Measurements from ENCODE around the gene IGFL3. TPM values are rescaled to one million over a fixed set of nuclear protein-coding genes. Genes with fewer than 3 reads are reported as not detected.
"Not testable (repeated sequence)": the region's sequence is repeated elsewhere in the genome, so short reads cannot be mapped to it uniquely, and the experiment has no call there.

Gene IGFL3
- total RNA-seq, 1 donor, result not detected

DNA sequence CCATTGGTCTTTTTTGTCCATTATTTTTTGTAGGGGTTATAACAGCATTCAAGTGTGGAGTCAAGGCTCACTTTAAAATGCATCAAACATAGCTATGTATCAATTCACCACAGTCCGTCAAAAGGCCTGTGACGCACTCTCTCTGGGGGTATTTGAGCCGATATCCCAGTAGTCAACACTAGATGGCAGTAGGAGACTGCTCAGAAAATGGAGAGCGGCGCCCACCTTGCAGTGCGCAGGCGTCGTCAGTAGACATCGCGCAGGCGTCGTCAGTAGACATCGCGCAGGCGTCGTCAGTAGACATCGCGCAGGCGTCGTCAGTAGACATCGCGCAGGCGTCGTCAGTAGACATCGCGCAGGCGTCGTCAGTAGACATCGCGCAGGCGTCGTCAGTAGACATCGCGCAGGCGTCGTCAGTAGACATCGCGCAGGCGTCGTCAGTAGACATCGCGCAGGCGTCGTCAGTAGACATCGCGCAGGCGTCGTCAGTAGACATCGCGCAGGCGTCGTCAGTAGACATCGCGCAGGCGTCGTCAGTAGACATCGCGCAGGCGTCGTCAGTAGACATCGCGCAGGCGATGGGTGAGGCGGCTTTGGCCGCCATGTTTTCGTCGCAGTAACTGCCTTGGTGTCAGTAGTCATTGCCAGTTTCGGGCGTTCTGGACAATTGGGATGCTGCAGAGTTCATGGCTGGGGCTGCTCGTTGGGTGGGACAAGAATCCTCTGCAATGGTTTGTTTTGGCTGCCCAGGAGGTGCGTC lies 45.7 kb downstream of the IGFL3 start:
- TF ChIP-seq, protein P1, sequence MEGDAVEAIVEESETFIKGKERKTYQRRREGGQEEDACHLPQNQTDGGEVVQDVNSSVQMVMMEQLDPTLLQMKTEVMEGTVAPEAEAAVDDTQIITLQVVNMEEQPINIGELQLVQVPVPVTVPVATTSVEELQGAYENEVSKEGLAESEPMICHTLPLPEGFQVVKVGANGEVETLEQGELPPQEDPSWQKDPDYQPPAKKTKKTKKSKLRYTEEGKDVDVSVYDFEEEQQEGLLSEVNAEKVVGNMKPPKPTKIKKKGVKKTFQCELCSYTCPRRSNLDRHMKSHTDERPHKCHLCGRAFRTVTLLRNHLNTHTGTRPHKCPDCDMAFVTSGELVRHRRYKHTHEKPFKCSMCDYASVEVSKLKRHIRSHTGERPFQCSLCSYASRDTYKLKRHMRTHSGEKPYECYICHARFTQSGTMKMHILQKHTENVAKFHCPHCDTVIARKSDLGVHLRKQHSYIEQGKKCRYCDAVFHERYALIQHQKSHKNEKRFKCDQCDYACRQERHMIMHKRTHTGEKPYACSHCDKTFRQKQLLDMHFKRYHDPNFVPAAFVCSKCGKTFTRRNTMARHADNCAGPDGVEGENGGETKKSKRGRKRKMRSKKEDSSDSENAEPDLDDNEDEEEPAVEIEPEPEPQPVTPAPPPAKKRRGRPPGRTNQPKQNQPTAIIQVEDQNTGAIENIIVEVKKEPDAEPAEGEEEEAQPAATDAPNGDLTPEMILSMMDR (IDR thresholded peaks at IDR 0.05; ENCODE audit: insufficient read depth, low read depth, low read length), result peak; percentile 47
- not testable (repeated sequence) for H3K4me3 ChIP-seq (ENCODE audit: low read depth, low read length)
- peak; percentile 59 for DNase-seq (ENCODE audit: low read depth)

DNA sequence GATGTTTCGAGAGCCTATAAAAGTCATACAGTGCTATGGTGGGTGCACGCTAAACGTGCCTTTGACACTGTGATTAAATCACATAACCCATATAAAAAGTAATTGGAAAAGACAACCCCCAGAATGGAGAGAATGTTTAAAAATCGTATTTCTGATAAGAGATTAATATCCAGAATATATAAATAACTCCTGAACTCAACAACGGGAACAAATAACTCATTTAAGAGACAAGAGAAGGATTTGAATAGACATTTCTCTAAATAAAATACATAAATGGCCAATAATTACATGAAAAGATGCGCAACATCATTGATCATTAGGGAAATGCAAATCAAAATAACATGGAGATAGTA lies 46.7 kb downstream of the IGFL3 start:
- DNase-seq (ENCODE audit: low read depth), result no peak
- no peak overlapping the region for H3K4me3 ChIP-seq (ENCODE audit: low read depth, low read length)
- TF ChIP-seq, protein P1 (IDR thresholded peaks at IDR 0.05; ENCODE audit: insufficient read depth, low read depth, low read length), result no peak

DNA sequence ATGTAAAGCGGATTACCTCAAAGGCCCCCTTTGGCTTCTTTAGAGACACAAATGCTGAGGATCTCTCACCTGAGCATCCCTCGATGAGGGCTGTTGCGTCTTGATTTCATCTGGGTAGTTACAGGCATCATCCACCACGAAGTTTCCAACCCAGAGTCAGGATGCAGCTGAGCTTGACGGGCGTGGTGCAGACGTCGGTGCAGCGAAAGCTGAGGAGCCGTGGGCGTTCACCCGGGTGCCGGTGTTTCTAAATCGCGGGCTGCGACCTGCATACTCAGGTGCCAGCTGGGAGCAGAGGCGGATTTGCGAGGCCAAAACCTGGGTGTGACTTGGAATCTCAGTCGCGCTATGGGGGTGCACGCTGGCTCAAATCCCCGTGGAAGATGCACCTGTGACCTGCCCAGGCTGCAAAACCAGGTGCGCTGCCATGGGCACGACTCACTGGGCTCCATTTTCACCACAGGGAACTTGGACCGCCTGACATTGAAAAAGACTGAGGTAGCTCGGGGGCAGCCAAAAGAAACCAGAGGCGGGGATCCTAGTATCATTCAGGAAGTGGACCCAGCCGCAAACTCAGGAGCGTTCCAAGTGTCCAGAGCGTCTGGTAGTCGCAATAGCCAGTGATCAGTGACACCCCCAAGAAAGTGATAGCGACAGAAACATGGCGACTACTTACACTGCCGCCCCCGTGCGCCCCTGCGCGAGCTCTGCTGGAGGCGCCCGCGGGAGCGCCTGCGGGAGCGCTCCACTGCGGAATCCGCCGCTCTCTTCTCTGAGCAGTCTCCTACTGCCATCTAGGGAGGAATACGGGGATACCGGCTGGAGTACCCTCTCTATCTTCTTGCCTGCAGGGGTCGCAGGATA lies 47.3 kb downstream of the IGFL3 start:
- peak overlapping the region; percentile 28 for H3K4me3 ChIP-seq (ENCODE audit: low read depth, low read length)
- TF ChIP-seq, protein P1 (IDR thresholded peaks at IDR 0.05; ENCODE audit: insufficient read depth, low read depth, low read length), result peak; percentile 100
- DNase-seq (ENCODE audit: low read depth), result peak; percentile 80

DNA sequence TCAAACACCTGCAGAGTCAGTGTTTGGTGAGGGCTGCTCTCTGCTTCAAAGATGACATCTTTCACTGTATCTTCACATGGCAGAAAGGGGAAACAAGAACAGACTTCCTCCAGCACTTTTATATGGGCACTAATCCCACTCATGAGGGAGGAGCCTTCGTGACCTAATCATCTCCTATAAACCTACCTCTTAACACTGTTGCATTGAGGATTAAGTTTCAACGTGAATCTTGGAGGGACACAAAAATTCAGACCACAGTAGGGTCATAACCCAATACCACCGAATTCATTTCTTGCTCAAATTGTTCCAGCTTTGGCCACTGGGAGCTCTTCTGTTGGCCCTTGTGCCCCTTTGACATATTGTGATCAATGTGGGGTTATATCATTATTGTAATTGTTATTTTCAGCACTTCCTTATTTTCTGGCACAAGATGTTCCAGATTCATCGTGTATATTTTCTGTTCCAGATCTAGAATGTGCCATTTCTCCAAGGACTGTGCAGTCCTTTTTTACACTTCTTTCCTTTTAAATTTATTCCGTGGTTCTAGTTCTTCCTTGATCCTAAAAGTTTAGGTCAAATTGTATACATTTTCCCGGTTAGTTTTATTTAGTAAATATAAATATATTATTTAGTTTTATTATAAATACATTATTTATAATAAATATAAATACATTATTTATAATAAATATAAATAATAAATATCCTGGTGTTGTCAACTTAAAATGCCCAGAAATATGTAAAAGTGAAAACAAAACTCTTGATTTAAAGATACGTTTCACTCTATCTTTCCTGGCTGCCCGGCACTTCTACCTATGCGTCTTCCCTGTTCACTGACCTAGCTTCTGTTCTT lies 48.2 kb downstream of the IGFL3 start:
- TF ChIP-seq, protein P1 (IDR thresholded peaks at IDR 0.05; ENCODE audit: insufficient read depth, low read depth, low read length), result no peak
- DNase-seq (ENCODE audit: low read depth), result no peak
- no peak overlapping the region for H3K4me3 ChIP-seq (ENCODE audit: low read depth, low read length)

DNA sequence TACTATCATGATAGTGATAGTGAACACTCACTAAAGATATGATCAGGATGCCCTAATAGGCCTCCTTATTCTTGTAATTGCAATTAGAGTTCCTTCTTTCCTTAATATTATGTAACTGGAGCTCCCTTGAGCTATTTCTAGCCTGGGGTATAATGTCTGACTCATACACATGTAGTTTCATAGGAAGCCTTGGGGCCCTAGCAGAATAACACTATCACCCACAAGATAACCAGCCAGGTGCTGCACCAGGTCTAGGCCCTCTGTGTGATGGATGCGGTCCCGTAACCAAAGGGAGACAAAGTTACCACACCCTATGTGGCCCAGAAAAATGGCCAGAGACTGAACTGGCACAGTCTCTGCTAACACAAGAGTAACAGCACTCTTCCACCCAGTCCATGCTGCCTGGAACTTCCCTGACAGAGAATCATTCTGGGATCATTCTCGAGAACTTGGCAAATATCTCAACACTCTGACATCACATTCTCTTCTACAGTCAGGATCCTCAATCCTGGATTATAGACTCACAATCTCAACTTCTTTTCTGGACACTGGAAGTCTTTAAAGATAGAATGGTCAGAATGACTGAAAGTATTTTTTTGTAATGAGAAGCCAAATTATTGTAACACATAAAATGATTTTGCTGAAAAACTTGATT lies 51.1 kb downstream of the IGFL3 start:
- no peak overlapping the region for H3K4me3 ChIP-seq (ENCODE audit: low read depth, low read length)
- DNase-seq (ENCODE audit: low read depth), result peak; percentile 14
- TF ChIP-seq, protein P1 (IDR thresholded peaks at IDR 0.05; ENCODE audit: insufficient read depth, low read depth, low read length), result no peak

Other genes with a start within 250 kb of the IGFL3 start
- 26.3 and 30.9 TPM in 2 replicates for gene IRF2BP1, start 238.5 kb downstream of the IGFL3 start, total RNA-seq
- gene MYPOP, start 222.1 kb downstream of the IGFL3 start, total RNA-seq, result 2.6 TPM in 2 replicates
- not detected in 2 replicates for gene NANOS2, start 209.9 kb downstream of the IGFL3 start, total RNA-seq
- gene NOVA2, start 150.8 kb downstream of the IGFL3 start, total RNA-seq, result not detected in 2 replicates
- gene CCDC61, start 129.2 kb downstream of the IGFL3 start, total RNA-seq, result 3.9 and 6.1 TPM in 2 replicates
- not detected in 2 replicates for gene PGLYRP1, start 101.6 kb downstream of the IGFL3 start, total RNA-seq
- gene IGFL4, start 83.7 kb downstream of the IGFL3 start, total RNA-seq, result not detected in 2 replicates
- not detected in 2 replicates for gene IGFL2, start 23.6 kb upstream of the IGFL3 start, total RNA-seq
- gene IGFL1, start 105.1 kb upstream of the IGFL3 start, total RNA-seq, result not detected in 2 replicates
- gene HIF3A, start 172.4 kb upstream of the IGFL3 start, total RNA-seq, result 0.43 and 0.64 TPM in 2 replicates
- gene PPP5C, start 222.4 kb upstream of the IGFL3 start, total RNA-seq, result 44.9 and 48.3 TPM in 2 replicates

Data from fibroblast of villous mesenchyme (primary cell).